HL-60 (cell line): ENCODE measurements around the gene GPC1.

ENCODE experiments used
- DNase-seq, 2 experiments: peaks; one replicate each; pipeline ENCODE4 v3.0.0-alpha.2; 2010 to 2020; ENCODE audit warnings: low read depth in 1 of 2, low spot score in 1 of 2
- H3K27ac ChIP-seq: fragments of 250-450 bp; sonication (Bioruptor Pico); replicated peaks from 2 replicates; pipeline ENCODE4 v1.5.1; 2020; ENCODE audit warnings: mild to moderate bottlenecking, moderate library complexity
- H3K27me3 ChIP-seq: fragments of 250-450 bp; sonication (Bioruptor Pico); 2 replicates; pipeline ENCODE4 v1.5.1; 2021; ENCODE audit warnings: mild to moderate bottlenecking, moderate library complexity; ENCODE audit not compliant: insufficient read depth, poor library complexity, severe bottlenecking
- H3K4me3 ChIP-seq: replicated peaks from 2 replicates; pipeline ENCODE4 v1.5.1; 2011; ENCODE audit warnings: mild to moderate bottlenecking, control low read depth, low read length; ENCODE audit not compliant: insufficient read depth
- GABPA ChIP-seq: IDR thresholded peaks from 2 replicates; pipeline ENCODE4 v1.6.1; 2012; ENCODE audit warnings: low read depth
- POLR2AphosphoS5 ChIP-seq: IDR thresholded peaks from 2 replicates; pipeline ENCODE4 v1.6.1; 2012; ENCODE audit warnings: low read depth
- SPI1 ChIP-seq: IDR thresholded peaks from 2 replicates; pipeline ENCODE4 v1.6.1; 2012; ENCODE audit warnings: low read depth, mild to moderate bottlenecking, borderline replicate concordance
- TF ChIP-seq, protein P1 (sequence below): IDR thresholded peaks from one replicate; pipeline ENCODE4 v1.5.1; 2011; ENCODE audit warnings: low read length, control low read depth, inconsistent platforms; ENCODE audit not compliant: insufficient read depth
- TF ChIP-seq, protein P2 (sequence below): IDR thresholded peaks from 2 replicates; pipeline ENCODE4 v1.6.1; 2012; ENCODE audit warnings: low read depth; ENCODE audit not compliant: insufficient replicate concordance

GPC1 gene

DNA sequence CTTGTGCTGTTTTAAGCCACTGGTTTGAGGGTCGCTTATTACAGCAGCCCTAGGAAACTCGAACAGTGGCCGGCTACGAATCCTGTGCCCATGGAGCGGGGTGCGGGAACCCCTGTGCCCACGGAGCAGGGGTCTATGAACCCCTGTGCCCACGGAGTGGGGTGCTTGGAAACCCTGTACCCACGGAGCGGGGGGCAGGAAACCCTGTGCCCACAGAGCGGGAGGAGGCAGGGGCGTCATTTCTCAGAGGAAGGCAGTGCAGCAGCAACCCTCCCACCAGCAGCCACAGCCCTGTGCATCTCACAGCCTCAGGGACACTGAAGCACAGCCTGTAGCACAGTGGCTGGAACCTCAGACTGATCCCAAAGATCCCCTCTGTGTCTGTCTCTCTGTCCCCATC is 34.2 kb upstream of the GPC1 start:
- H3K4me3 ChIP-seq = no peak overlapping the region
- TF ChIP-seq, protein P1, sequence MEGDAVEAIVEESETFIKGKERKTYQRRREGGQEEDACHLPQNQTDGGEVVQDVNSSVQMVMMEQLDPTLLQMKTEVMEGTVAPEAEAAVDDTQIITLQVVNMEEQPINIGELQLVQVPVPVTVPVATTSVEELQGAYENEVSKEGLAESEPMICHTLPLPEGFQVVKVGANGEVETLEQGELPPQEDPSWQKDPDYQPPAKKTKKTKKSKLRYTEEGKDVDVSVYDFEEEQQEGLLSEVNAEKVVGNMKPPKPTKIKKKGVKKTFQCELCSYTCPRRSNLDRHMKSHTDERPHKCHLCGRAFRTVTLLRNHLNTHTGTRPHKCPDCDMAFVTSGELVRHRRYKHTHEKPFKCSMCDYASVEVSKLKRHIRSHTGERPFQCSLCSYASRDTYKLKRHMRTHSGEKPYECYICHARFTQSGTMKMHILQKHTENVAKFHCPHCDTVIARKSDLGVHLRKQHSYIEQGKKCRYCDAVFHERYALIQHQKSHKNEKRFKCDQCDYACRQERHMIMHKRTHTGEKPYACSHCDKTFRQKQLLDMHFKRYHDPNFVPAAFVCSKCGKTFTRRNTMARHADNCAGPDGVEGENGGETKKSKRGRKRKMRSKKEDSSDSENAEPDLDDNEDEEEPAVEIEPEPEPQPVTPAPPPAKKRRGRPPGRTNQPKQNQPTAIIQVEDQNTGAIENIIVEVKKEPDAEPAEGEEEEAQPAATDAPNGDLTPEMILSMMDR = no peak
- TF ChIP-seq, protein P2, sequence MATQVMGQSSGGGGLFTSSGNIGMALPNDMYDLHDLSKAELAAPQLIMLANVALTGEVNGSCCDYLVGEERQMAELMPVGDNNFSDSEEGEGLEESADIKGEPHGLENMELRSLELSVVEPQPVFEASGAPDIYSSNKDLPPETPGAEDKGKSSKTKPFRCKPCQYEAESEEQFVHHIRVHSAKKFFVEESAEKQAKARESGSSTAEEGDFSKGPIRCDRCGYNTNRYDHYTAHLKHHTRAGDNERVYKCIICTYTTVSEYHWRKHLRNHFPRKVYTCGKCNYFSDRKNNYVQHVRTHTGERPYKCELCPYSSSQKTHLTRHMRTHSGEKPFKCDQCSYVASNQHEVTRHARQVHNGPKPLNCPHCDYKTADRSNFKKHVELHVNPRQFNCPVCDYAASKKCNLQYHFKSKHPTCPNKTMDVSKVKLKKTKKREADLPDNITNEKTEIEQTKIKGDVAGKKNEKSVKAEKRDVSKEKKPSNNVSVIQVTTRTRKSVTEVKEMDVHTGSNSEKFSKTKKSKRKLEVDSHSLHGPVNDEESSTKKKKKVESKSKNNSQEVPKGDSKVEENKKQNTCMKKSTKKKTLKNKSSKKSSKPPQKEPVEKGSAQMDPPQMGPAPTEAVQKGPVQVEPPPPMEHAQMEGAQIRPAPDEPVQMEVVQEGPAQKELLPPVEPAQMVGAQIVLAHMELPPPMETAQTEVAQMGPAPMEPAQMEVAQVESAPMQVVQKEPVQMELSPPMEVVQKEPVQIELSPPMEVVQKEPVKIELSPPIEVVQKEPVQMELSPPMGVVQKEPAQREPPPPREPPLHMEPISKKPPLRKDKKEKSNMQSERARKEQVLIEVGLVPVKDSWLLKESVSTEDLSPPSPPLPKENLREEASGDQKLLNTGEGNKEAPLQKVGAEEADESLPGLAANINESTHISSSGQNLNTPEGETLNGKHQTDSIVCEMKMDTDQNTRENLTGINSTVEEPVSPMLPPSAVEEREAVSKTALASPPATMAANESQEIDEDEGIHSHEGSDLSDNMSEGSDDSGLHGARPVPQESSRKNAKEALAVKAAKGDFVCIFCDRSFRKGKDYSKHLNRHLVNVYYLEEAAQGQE = no peak
- no peak for TF ChIP-seq POLR2AphosphoS5
- TF ChIP-seq GABPA = no peak
- TF ChIP-seq SPI1 = no peak
- no peaks in the 10 kb centered on the region for H3K27me3 ChIP-seq
- no peak overlapping the region for H3K27ac ChIP-seq
- no peak for DNase-seq

DNA sequence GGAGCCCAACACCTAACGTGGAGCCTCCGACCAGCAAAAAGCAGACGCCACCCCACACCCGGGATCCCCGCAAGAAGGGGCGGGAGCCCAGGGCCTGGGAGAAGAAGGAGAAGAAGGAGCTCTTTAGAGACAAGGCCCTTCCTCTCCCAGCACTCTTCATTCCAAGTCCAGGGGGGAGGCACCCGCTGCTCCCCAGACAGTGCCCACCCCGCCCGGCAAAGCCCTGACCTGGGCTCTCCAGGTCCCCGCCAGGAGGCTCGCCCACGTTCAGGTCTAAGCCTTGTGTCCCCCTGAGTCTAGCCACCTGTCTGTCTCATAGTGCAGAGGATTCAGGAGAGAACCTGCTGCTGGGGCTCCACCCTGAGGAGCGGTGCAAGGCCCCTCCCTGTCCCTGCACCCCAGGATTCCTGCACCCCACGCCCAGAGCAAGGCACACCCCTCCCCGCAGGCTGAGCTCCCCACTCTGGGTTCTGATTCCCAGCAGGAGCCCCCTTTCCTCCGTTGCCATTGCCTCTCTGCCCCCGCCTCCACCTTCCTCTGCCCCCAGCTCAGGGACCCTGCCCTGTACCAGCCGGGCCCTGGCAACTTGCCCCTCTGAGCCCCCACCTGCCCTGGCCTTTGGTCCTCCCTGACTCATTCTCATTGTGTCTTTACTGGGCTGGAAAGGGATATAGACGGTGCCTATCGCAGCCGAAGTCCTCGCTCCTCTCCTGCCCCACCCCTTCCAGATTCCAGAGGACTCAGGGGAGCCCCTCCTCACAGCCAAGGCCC is 33.5 kb upstream of the GPC1 start:
- DNase-seq = no peak
- no peaks in the 10 kb centered on the region for H3K27me3 ChIP-seq
- no peak overlapping the region for H3K4me3 ChIP-seq
- H3K27ac ChIP-seq = no peak overlapping the region
- TF ChIP-seq, protein P2 = no peak
- TF ChIP-seq SPI1 = no peak
- TF ChIP-seq, protein P1 = no peak

DNA sequence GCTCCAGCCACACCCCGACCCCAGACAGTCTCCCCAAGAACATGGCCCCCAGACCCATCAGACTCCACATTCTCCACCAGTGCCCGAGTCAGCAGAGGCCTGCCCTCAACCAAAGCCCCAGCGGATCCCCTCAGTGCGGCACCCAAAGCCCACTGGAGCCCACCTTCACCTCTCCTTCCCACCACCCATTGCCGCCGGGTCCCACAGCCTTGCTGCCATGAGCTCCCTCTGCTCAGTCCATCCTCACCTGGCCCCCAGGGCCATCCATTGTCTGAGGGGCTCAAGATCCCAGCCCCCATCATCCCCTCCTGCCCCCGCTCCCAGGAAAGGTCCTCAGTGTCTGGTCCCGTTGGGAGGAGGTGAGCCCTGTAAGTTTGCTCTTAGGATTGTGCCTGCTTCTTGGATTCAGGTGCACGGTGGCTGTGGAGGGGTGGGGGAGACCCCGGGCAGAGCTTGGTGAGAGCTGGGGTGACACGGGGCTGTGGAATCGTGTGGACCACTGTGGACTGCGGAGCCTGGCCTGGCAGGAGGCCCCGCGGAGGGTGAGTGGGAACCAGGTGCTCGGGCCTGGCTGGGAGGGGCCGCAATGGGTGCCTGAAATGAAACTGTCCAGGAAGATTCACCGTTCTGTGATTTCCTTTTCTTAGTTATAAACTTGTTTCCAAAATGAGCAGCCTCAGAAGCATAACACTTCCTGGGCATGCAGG is 32.7 kb upstream of the GPC1 start:
- no peak for DNase-seq
- TF ChIP-seq POLR2AphosphoS5 = no peak
- TF ChIP-seq, protein P2 = no peak
- TF ChIP-seq, protein P1 = no peak
- H3K27ac ChIP-seq = no peak overlapping the region
- H3K4me3 ChIP-seq = no peak overlapping the region
- no peaks in the 10 kb centered on the region for H3K27me3 ChIP-seq
